Neuronal stem cell (in vitro differentiated cells): ENCODE data around the gene TMEM138.
A peak's percentile ranks its signal among the peaks of the same experiment; 100 is the strongest.
"Not testable (repeated sequence)": the region's sequence is repeated elsewhere in the genome, so short reads cannot be mapped to it uniquely, and the experiment has no call there.

Experiments
- DNase-seq: peaks from one replicate; pipeline ENCODE4 v3.0.0-alpha.2; 2013; ENCODE audit warnings: low spot score
- H2AFZ ChIP-seq: one replicate; pipeline ENCODE4 v1.6.1; 2013; ENCODE audit warnings: mild to moderate bottlenecking, low read length, inconsistent platforms
- H2AK5ac ChIP-seq: 2 replicates; pipeline ENCODE4 v1.6.1; 2013; ENCODE audit warnings: low read depth, mild to moderate bottlenecking, inconsistent platforms, low read length, moderate library complexity, mixed read lengths
- H2BK120ac ChIP-seq: 2 replicates; pipeline ENCODE4 v1.6.1; 2013; ENCODE audit warnings: low read depth, mild to moderate bottlenecking, inconsistent platforms, low read length, moderate library complexity, mixed read lengths
- H2BK12ac ChIP-seq: one replicate; pipeline ENCODE4 v1.6.1; 2013; ENCODE audit warnings: low read length, inconsistent platforms
- H2BK15ac ChIP-seq: 2 replicates; pipeline ENCODE4 v1.6.1; 2013; ENCODE audit warnings: mild to moderate bottlenecking, low read length, inconsistent platforms, mixed read lengths
- H2BK5ac ChIP-seq: one replicate; pipeline ENCODE4 v1.6.1; 2013; ENCODE audit warnings: inconsistent platforms, mild to moderate bottlenecking, low read length, moderate library complexity
- H3K14ac ChIP-seq: one replicate; pipeline ENCODE4 v1.6.1; 2013; ENCODE audit warnings: low read length, inconsistent platforms
- H3K18ac ChIP-seq: 2 replicates; pipeline ENCODE4 v1.6.1; 2013; ENCODE audit warnings: low read length, inconsistent platforms
- H3K23ac ChIP-seq: 2 replicates; pipeline ENCODE4 v1.6.1; 2013; ENCODE audit warnings: low read depth, mild to moderate bottlenecking, mixed read lengths, low read length, inconsistent platforms; ENCODE audit not compliant: poor library complexity
- H3K27ac ChIP-seq: replicated peaks from 3 replicates; pipeline ENCODE4 v1.5.1; 2013; ENCODE audit warnings: low read length, inconsistent platforms
- H3K27me3 ChIP-seq, 3 experiments: 2 replicates each; pipeline ENCODE4 v1.6.1; 2013; ENCODE audit warnings: low read length in 3 of 3, mild to moderate bottlenecking in 2 of 3, inconsistent platforms in 1 of 3, low read depth in 1 of 3, mixed read lengths in 1 of 3, moderate library complexity in 1 of 3; ENCODE audit not compliant: control insufficient read depth in 3 of 3, insufficient read depth in 3 of 3
- H3K36me3 ChIP-seq, 2 donors: replicated peaks in 1 of 2; 2 replicates each; pipeline ENCODE4 v1.6.1; 2013; ENCODE audit warnings: low read length in 2 of 2; ENCODE audit not compliant: control insufficient read depth in 2 of 2, insufficient read depth in 2 of 2
- H3K4ac ChIP-seq: 2 replicates; pipeline ENCODE4 v1.6.1; 2013; ENCODE audit warnings: inconsistent platforms, mild to moderate bottlenecking, low read length, moderate library complexity
- H3K4me1 ChIP-seq, 2 donors: 1 replicate in 1 of 2; 2 replicates in 1 of 2; pipeline ENCODE4 v1.6.1; 2013; ENCODE audit warnings: low read length in 2 of 2, low read depth in 1 of 2; ENCODE audit not compliant: control insufficient read depth in 2 of 2, insufficient read depth in 1 of 2
- H3K4me2 ChIP-seq: one replicate; pipeline ENCODE4 v1.6.1; 2013; ENCODE audit warnings: mild to moderate bottlenecking, low read length, inconsistent platforms; ENCODE audit not compliant: insufficient read depth, poor library complexity, severe bottlenecking
- H3K4me3 ChIP-seq, 2 donors: 2 replicates each; pipeline ENCODE4 v1.5.1; 2013; ENCODE audit warnings: low read length in 2 of 2, mild to moderate bottlenecking in 2 of 2, inconsistent platforms in 1 of 2, moderate library complexity in 1 of 2
- H3K79me1 ChIP-seq: one replicate; pipeline ENCODE4 v1.6.1; 2013; ENCODE audit warnings: low read depth, mild to moderate bottlenecking, inconsistent platforms, low read length, moderate library complexity
- H3K9ac ChIP-seq: one replicate; pipeline ENCODE4 v1.6.1; 2013; ENCODE audit warnings: mild to moderate bottlenecking, low read depth, low read length, inconsistent platforms; ENCODE audit not compliant: poor library complexity
- H3K9me3 ChIP-seq, 2 donors: replicated peaks in 1 of 2; 2 replicates each; pipeline versions ENCODE3 to v1.6.1; 2013; ENCODE audit warnings: low read length in 2 of 2, mild to moderate bottlenecking in 2 of 2, inconsistent platforms in 1 of 2, low read depth in 1 of 2, mixed read lengths in 1 of 2, moderate library complexity in 1 of 2; ENCODE audit not compliant: control insufficient read depth in 2 of 2, insufficient read depth in 1 of 2
- H4K8ac ChIP-seq: one replicate; pipeline ENCODE4 v1.6.1; 2013; ENCODE audit warnings: low read depth, mild to moderate bottlenecking, inconsistent platforms, low read length, moderate library complexity
- H4K91ac ChIP-seq: one replicate; pipeline ENCODE4 v1.6.1; 2013; ENCODE audit warnings: low read length, low read depth, mild to moderate bottlenecking, inconsistent platforms; ENCODE audit not compliant: poor library complexity
- WGBS, 2 donors: extraction: QIAGEN DNeasy Blood & Tissue Kit; methylation state at CpG; one replicate each; pipeline ENCODE4 v1.1.7; 2013; ENCODE audit warnings: missing lambda C conversion rate in 2 of 2, mixed read lengths in 1 of 2; ENCODE audit not compliant: insufficient read length in 2 of 2, insufficient replicate concordance in 1 of 2; ENCODE audit errors: extremely low coverage in 2 of 2; 5-methylcytosine and 5-hydroxymethylcytosine counted together

TMEM138 gene

DNA sequence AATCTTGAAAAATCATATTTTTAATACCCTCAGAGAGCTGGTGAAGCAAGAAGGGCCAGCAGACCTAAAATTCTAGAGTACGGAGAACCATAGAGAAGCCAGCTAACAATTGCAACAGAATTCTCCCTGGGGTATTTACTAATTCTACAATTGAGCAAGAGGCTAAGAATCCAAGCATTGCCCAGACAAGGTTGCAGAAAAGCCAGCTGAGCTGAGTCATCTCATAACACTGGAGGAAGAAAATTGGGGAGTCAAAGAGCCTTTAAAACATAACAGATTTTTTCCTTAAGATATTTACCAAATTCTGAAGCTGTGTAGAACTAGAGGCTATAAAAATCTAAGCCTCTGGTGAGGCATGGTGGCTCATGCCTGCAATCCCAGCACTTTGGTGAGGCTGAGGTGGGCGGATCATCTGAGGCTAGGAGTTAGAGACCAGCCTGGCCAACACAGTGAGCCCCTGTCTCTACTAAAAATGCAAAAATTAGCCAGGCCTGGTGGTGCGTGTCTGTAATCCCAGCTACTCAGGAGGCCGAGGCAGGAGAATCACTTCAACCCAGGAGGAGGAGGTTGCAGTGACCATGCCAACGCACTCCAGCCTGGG is 16.6 kb downstream of the TMEM138 start:
- Histone ChIP-seq H4K8ac (no peak overlapping the region), H3K4me3 (no peak overlapping the region), H2BK12ac (no peak overlapping the region), H3K27me3 (no peaks in the 10 kb centered on the region), H3K9ac (no peak overlapping the region), H2BK120ac (no peak overlapping the region), H3K18ac (no peak overlapping the region), H3K4ac (no peak overlapping the region), H3K14ac (no peak overlapping the region), H3K23ac (no peak overlapping the region), H2BK5ac (no peak overlapping the region), H2AFZ (no peak overlapping the region), H3K36me3 (peaks cover 5 to 40% of the 10 kb centered on the region in 2 donors), H3K4me1 (no peaks in the 10 kb centered on the region), H3K79me1 (no peaks in the 10 kb centered on the region), H4K91ac (no peak overlapping the region), H2BK15ac (no peak overlapping the region), H3K27ac (no peak overlapping the region), H2AK5ac (no peak overlapping the region), H3K9me3 (peaks cover 0 to 16% of the 10 kb centered on the region in 2 donors), H3K4me2 (no peak overlapping the region)
- no CpG with 5 or more reads among the region's 5 CpGs for WGBS, 2 donors
- no peak for DNase-seq

GRCh38 chr11:61380884-61381283 is 18.7 kb downstream of the TMEM138 start:
- Histone ChIP-seq H3K4ac (no peak overlapping the region), H2AK5ac (no peak overlapping the region), H3K4me2 (no peak overlapping the region), H4K91ac (no peak overlapping the region), H3K4me3 (no peak overlapping the region), H3K18ac (no peak overlapping the region), H3K27ac (no peak overlapping the region), H2AFZ (no peak overlapping the region), H3K14ac (no peak overlapping the region), H2BK12ac (no peak overlapping the region), H3K79me1 (no peaks in the 10 kb centered on the region), H4K8ac (no peak overlapping the region), H3K4me1 (no peaks in the 10 kb centered on the region), H3K23ac (no peak overlapping the region), H3K36me3 (peaks cover 12 to 32% of the 10 kb centered on the region in 2 donors), H2BK15ac (no peak overlapping the region), H2BK120ac (no peak overlapping the region), H3K27me3 (no peaks in the 10 kb centered on the region), H2BK5ac (no peak overlapping the region), H3K9me3 (no peaks in the 10 kb centered on the region), H3K9ac (no peak overlapping the region)
- no CpG with 5 or more reads among the region's 9 CpGs for WGBS, 2 donors
- no peak for DNase-seq

GRCh38 chr11:61383859-61384258 is 21.7 kb downstream of the TMEM138 start:
- H3K4me3 ChIP-seq, H3K4me1 ChIP-seq, H3K18ac ChIP-seq, H4K8ac ChIP-seq, H3K27ac ChIP-seq, H3K9me3 ChIP-seq, H2AK5ac ChIP-seq, H2BK15ac ChIP-seq, H3K4ac ChIP-seq, H2BK5ac ChIP-seq, H3K23ac ChIP-seq, H3K14ac ChIP-seq, H4K91ac ChIP-seq, H2BK120ac ChIP-seq, H3K79me1 ChIP-seq, H3K9ac ChIP-seq, H2BK12ac ChIP-seq, H3K4me2 ChIP-seq, H2AFZ ChIP-seq, H3K27me3 ChIP-seq, DNase-seq: not testable (repeated sequence)
- peaks cover 10 to 12% of the 10 kb centered on the region in 2 donors for H3K36me3 ChIP-seq
- no CpG with 5 or more reads among the region's 5 CpGs for WGBS, 2 donors

- DNase-seq: no peak
- no peak overlapping the region for H2BK12ac ChIP-seq
- WGBS, 2 donors: no CpG with 5 or more reads among the region's 15 CpGs
Measured at GRCh38 chr11:61384271-61385242, 22.4 kb downstream of the TMEM138 start.

More at GRCh38 chr11:61384271-61385242, 22.4 kb downstream of the TMEM138 start:
- Histone ChIP-seq H3K18ac (no peak overlapping the region), H2AFZ (no peak overlapping the region), H3K9ac (no peak overlapping the region), H3K27me3 (no peaks in the 10 kb centered on the region), H3K4me3 (peak overlapping the region in 1 of 2 donors; percentile 38), H2BK15ac (no peak overlapping the region), H3K14ac (no peak overlapping the region), H2BK5ac (peak overlapping the region; percentile 25), H2BK120ac (no peak overlapping the region), H3K9me3 (no peaks in the 10 kb centered on the region), H4K8ac (no peak overlapping the region), H3K23ac (peak overlapping the region; percentile 85), H3K4me2 (no peak overlapping the region), H3K79me1 (no peaks in the 10 kb centered on the region), H3K27ac (no peak overlapping the region), H3K36me3 (peaks cover 10 to 12% of the 10 kb centered on the region in 2 donors), H4K91ac (no peak overlapping the region), H3K4me1 (no peaks in the 10 kb centered on the region), H2AK5ac (no peak overlapping the region), H3K4ac (no peak overlapping the region)
